Fibroblast of mammary gland (primary cell): ENCODE measurements around the gene LRP1B.
"Not testable (repeated sequence)": the region's sequence is repeated elsewhere in the genome, so short reads cannot be mapped to it uniquely, and the experiment has no call there.

Experiments
- DNase-seq: peaks from one replicate; pipeline ENCODE4 v3.0.0-alpha.2; 2010; ENCODE audit warnings: low read depth
- H3K4me3 ChIP-seq: 2 replicates; pipeline ENCODE4 v1.5.1; 2011; ENCODE audit warnings: low read depth, mild to moderate bottlenecking, low read length, moderate library complexity; ENCODE audit not compliant: control insufficient read depth
- CTCF ChIP-seq: conservative IDR thresholded peaks from 2 replicates; pipeline ENCODE4 v1.5.1; 2011; ENCODE audit warnings: low read depth, low read length, inconsistent platforms; ENCODE audit not compliant: control insufficient read depth, insufficient read depth

Gene LRP1B

GRCh38 chr2:142095647-142096046 is 35.2 kb downstream of the LRP1B start:
- no peak for DNase-seq
- H3K4me3 ChIP-seq: no peak overlapping the region
- TF ChIP-seq CTCF: no peak

- DNase-seq: no peak
- no peak for TF ChIP-seq CTCF
- H3K4me3 ChIP-seq: no peak overlapping the region
Observed at GRCh38 chr2:142094233-142094632, 36.6 kb downstream of the LRP1B start.

GRCh38 chr2:142088058-142088568 is 42.7 kb downstream of the LRP1B start:
- H3K4me3 ChIP-seq: no peak overlapping the region
- DNase-seq: no peak
- TF ChIP-seq CTCF: no peak

- H3K4me3 ChIP-seq, DNase-seq: not testable (repeated sequence)
Observed at GRCh38 chr2:142087585-142087984, 43.2 kb downstream of the LRP1B start.

GRCh38 chr2:142082368-142082767 is 48.4 kb downstream of the LRP1B start:
- TF ChIP-seq CTCF: no peak
- H3K4me3 ChIP-seq: no peak overlapping the region
- DNase-seq: no peak

GRCh38 chr2:142076317-142076716 is 54.5 kb downstream of the LRP1B start:
- DNase-seq: no peak
- TF ChIP-seq CTCF: no peak

GRCh38 chr2:142075826-142076225 is 55.0 kb downstream of the LRP1B start:
- no peak overlapping the region for H3K4me3 ChIP-seq
- TF ChIP-seq CTCF: no peak
- DNase-seq: no peak

More at GRCh38 chr2:142076317-142076716, 54.5 kb downstream of the LRP1B start:
- no peak overlapping the region for H3K4me3 ChIP-seq
